A673 (cell line): ENCODE measurements around the gene TMEM164. TPM values are rescaled to one million over a fixed set of nuclear protein-coding genes. Genes with fewer than 3 reads are reported as not detected.

Source experiments
- BruUV-seq: library from RNA; stranded (reverse); fragments of 400-500 nt; replicated peaks from 2 replicates; lab custom pipeline; 2021; lab: Mats Ljungman, UMichigan
- CTCF ChIA-PET: fragments of 300-600 bp; sonication (Branson Sonifier 250); formaldehyde crosslinking; loops from one replicate; lab custom pipeline; 2022; ENCODE audit warnings: antibody characterized with exemption; lab: Charles Lee
- POLR2A ChIA-PET: fragments of 300-600 bp; sonication (Branson Sonifier 250); formaldehyde crosslinking; loops from one replicate; lab custom pipeline; 2022; ENCODE audit warnings: antibody characterized with exemption; ENCODE audit not compliant: low non-redundant PET; lab: Charles Lee
- DNase-seq: peaks from one replicate; pipeline ENCODE4 v3.0.0-alpha.2; 2015; ENCODE audit warnings: low spot score
- H3K27ac ChIP-seq: fragments of 200-600 bp; sonication (generic); 2 replicates; pipeline ENCODE4 v1.5.1; 2016; ENCODE audit warnings: mixed run types, low read depth, mild to moderate bottlenecking, mixed read lengths, antibody characterized with exemption, low read length; ENCODE audit not compliant: poor library complexity, severe bottlenecking
- H3K27me3 ChIP-seq: fragments of 200-600 bp; sonication (generic); replicated peaks from 2 replicates; pipeline ENCODE4 v1.6.1; 2017; ENCODE audit warnings: mixed run types, low read depth, mild to moderate bottlenecking, mixed read lengths, antibody characterized with exemption, low read length; ENCODE audit not compliant: insufficient read depth, poor library complexity
- H3K36me3 ChIP-seq: fragments of 200-600 bp; sonication (generic); 2 replicates; pipeline ENCODE4 v1.6.1; 2016; ENCODE audit warnings: mixed run types, mild to moderate bottlenecking, mixed read lengths, antibody characterized with exemption, low read length; ENCODE audit not compliant: insufficient read depth, poor library complexity, severe bottlenecking
- H3K4me1 ChIP-seq: fragments of 200-600 bp; sonication (generic); 2 replicates; pipeline ENCODE4 v1.6.1; 2017; ENCODE audit warnings: mixed run types, mild to moderate bottlenecking, mixed read lengths, antibody characterized with exemption, low read length; ENCODE audit not compliant: insufficient read depth, poor library complexity, severe bottlenecking
- H3K4me3 ChIP-seq: fragments of 200-600 bp; sonication (generic); 2 replicates; pipeline ENCODE4 v1.5.1; 2016; ENCODE audit warnings: low read depth, mixed run types, mild to moderate bottlenecking, mixed read lengths, low read length; ENCODE audit not compliant: poor library complexity, severe bottlenecking
- H3K9me3 ChIP-seq: fragments of 200-600 bp; sonication (generic); 2 replicates; pipeline ENCODE4 v1.6.1; 2016; ENCODE audit warnings: mixed run types, low read depth, mild to moderate bottlenecking, mixed read lengths, antibody characterized with exemption, low read length; ENCODE audit not compliant: poor library complexity, severe bottlenecking
- EZH2 ChIP-seq: fragments of 200-600 bp; sonication (generic); IDR thresholded peaks from 2 replicates; pipeline ENCODE4 v1.6.1; 2017; ENCODE audit warnings: borderline replicate concordance, low read depth, mild to moderate bottlenecking, mixed read lengths, antibody characterized with exemption, low read length; ENCODE audit not compliant: poor library complexity, severe bottlenecking
- intact Hi-C: fragments of 100-400 bp; cut with micrococcal nuclease; formaldehyde crosslinking; loops from one replicate; pipeline ENCODE4 v1.10.0; 2022; ENCODE audit not compliant: unreplicated experiment
- total RNA-seq: library from RNA; stranded (reverse); gene quantifications from 2 replicates; pipeline ENCODE4 v1.2.3, GENCODE V29; 2021
- TF ChIP-seq, protein P1 (sequence below): fragments of 300-800, 200-600 bp; sonication (generic); conservative IDR thresholded peaks from 2 replicates; pipeline ENCODE4 v1.5.1; 2017; ENCODE audit warnings: low read depth, mild to moderate bottlenecking, antibody characterized with exemption, low read length, moderate library complexity, mixed read lengths

The TMEM164 gene
- total RNA-seq, 1 experiment from 2014 or later = 26.5 TPM

DNA sequence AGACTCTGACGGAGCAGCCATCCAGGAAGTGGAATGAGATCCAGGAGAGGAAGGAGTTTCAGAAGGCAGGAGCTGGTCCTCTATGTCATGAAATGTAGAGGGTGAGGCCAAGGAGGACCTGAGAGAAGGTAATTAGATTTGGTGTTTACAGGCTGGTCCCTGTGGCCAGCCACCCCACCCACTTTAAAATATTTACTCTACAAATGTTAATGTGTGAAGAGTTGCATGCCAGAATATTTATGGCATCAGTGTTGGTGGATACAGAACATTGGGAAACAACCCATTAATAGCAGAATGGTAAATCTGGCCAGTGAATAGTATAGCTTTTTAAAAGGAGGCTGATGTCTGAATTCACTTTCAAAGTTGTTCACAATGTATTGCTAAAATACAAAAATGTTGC, 17.6 kb downstream of the TMEM164 start:
- intact Hi-C loops = no loop called here
- no peak for DNase-seq
- CTCF ChIA-PET = no interaction called here
- no TSS peak for BruUV-seq
- Histone ChIP-seq H3K4me1 (no peaks in the 10 kb centered on the region), H3K9me3 (no peaks in the 10 kb centered on the region), H3K27ac (no peak overlapping the region), H3K36me3 (no peaks in the 10 kb centered on the region), H3K27me3 (no peaks in the 10 kb centered on the region), H3K4me3 (no peak overlapping the region)
- TF ChIP-seq, protein P1, sequence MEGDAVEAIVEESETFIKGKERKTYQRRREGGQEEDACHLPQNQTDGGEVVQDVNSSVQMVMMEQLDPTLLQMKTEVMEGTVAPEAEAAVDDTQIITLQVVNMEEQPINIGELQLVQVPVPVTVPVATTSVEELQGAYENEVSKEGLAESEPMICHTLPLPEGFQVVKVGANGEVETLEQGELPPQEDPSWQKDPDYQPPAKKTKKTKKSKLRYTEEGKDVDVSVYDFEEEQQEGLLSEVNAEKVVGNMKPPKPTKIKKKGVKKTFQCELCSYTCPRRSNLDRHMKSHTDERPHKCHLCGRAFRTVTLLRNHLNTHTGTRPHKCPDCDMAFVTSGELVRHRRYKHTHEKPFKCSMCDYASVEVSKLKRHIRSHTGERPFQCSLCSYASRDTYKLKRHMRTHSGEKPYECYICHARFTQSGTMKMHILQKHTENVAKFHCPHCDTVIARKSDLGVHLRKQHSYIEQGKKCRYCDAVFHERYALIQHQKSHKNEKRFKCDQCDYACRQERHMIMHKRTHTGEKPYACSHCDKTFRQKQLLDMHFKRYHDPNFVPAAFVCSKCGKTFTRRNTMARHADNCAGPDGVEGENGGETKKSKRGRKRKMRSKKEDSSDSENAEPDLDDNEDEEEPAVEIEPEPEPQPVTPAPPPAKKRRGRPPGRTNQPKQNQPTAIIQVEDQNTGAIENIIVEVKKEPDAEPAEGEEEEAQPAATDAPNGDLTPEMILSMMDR = no peak
- TF ChIP-seq EZH2 = no peak
- POLR2A ChIA-PET = interaction anchor here (0.7 kb wide), 1 partner anchor 27 kb away, joined by 28 read pairs; no protein-coding TSS in a partner anchor

DNA sequence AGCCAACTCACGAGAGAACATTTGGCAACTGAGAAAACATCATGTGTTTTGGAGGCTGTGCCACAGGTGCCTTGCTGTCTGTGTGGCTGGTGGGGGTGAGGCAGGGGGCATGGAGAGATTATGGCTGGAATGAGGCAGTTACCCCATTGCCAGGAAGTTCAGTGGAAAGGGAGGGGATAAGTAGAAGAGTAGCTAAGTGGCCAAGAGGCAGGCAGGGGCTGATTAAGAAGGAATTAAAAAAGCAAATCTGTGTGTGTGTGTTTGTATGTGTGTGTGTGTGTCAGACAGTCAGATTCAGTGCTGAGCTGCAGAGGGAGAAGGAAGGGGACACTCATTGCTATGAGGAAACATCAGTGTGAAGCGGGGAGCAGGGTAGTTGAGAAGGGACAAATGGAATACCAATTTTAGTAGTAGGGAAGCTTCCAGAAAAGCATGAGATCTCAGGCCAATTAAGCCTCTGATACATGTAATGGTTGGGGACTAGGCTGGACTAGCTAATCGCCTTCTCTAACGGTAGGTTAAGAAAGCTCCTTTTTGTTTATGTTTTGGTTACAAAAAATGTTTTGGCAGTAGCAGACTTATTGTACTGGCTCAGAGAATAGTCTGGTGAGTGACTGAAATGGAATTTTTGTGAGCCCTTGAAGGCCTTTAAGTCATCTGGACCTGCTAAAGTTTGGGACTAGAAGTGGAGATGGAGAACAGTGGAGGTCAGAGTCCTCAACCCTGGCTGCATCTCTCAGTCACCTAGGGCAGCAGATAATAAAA, 18.5 kb downstream of the TMEM164 start:
- ChIA-PET POLR2A (no interaction called here), CTCF (no interaction called here)
- no peak for DNase-seq
- TF ChIP-seq, protein P1 = no peak
- no peak for TF ChIP-seq EZH2
- Histone ChIP-seq H3K27me3 (no peaks in the 10 kb centered on the region), H3K4me1 (no peaks in the 10 kb centered on the region), H3K4me3 (no peak overlapping the region), H3K9me3 (no peaks in the 10 kb centered on the region), H3K36me3 (no peaks in the 10 kb centered on the region), H3K27ac (no peak overlapping the region)
- intact Hi-C loops = no loop called here
- no TSS peak for BruUV-seq

DNA sequence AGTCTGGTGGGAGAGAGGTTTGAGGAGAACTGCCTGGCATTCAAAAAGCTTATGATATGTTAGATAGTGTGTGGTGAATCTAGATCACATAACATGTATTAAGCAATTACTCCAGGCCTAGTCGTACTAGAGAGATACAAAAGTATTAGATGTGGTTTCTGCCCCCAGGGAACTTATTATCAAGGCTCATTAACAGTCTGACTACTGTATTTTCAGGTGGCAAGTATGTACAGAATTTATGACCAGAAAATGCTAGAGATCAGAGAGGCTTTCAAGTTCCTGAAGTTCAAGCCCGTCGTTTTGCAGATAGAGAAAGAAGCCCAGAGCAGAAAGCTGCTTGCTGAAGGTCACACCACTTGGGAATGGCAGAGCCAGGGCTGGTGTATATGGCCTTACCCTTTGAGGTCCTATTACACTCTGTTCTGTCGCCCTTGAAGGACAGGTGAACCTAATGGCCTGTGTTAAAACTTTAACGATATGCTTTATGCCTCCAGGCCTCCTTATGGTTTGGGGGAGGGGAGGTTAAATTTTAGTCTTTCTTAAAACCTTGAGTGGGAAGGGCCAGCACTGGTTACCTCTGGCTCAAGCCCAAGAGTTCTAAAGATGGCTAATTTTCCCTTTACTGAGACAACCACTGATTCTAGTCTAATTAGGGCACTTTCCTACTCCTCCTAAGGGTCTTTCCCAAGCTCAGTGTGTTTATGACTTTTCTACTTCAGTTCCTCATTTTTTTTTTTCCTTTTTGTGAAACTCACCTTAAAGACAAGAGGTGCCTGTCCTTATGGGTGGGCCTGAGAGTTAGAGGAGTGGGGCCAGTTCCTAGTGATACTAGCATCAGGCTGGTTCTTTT, 19.9 kb downstream of the TMEM164 start:
- TF ChIP-seq, protein P1 = no peak
- TF ChIP-seq EZH2 = no peak
- Histone ChIP-seq H3K4me3 (no peak overlapping the region), H3K27me3 (no peaks in the 10 kb centered on the region), H3K36me3 (no peaks in the 10 kb centered on the region), H3K4me1 (no peaks in the 10 kb centered on the region), H3K27ac (no peak overlapping the region), H3K9me3 (no peaks in the 10 kb centered on the region)
- intact Hi-C loops = no loop called here
- DNase-seq = no peak
- CTCF ChIA-PET = no interaction called here
- POLR2A ChIA-PET = no interaction called here
- BruUV-seq = no TSS peak
